Ovary (tissue), 3 donors: ENCODE data around the gene NDUFAB1.

Source experiments
- POLR2A ChIP-seq: fragments of 450-650 bp; IDR thresholded peaks from one replicate; pipeline ENCODE4 v1.6.1; 2017; ENCODE audit warnings: antibody characterized with exemption, mild to moderate bottlenecking, moderate library complexity
- TF ChIP-seq, protein P1 (sequence below), 3 donors: fragments of 450-650 bp in 2 of 3; fragments of 200-600 bp in 1 of 3; IDR thresholded peaks; one replicate each; pipeline versions ENCODE4 v1.5.1 to v1.8.0; 2016 to 2022; ENCODE audit warnings: antibody characterized with exemption in 3 of 3, mild to moderate bottlenecking in 1 of 3
- donor health status: DM: no; HTN: no; CAD: no.

GRCh38 chr16:23629516-23629915 is 33.4 kb upstream of the NDUFAB1 start:
- TF ChIP-seq, protein P1, sequence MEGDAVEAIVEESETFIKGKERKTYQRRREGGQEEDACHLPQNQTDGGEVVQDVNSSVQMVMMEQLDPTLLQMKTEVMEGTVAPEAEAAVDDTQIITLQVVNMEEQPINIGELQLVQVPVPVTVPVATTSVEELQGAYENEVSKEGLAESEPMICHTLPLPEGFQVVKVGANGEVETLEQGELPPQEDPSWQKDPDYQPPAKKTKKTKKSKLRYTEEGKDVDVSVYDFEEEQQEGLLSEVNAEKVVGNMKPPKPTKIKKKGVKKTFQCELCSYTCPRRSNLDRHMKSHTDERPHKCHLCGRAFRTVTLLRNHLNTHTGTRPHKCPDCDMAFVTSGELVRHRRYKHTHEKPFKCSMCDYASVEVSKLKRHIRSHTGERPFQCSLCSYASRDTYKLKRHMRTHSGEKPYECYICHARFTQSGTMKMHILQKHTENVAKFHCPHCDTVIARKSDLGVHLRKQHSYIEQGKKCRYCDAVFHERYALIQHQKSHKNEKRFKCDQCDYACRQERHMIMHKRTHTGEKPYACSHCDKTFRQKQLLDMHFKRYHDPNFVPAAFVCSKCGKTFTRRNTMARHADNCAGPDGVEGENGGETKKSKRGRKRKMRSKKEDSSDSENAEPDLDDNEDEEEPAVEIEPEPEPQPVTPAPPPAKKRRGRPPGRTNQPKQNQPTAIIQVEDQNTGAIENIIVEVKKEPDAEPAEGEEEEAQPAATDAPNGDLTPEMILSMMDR (IDR thresholded peaks at IDR 0.05): no peak
- TF ChIP-seq POLR2A: no peak
